Measurements from ENCODE around the gene HMGXB3.

GRCh38 chr5:150070821-150071220, 70.3 kb downstream of the HMGXB3 start:
- TF ChIP-seq CTCF (IDR thresholded peaks at IDR 0.05; ENCODE audit: low read depth, low read length) (no peak), EZH2phosphoT487 (IDR thresholded peaks at IDR 0.05; ENCODE audit: low read depth) (no peak)
